A549 (cell line): ENCODE results near the gene MAPK1. TPM values are rescaled to one million over a fixed set of nuclear protein-coding genes. Genes with fewer than 3 reads are reported as not detected.
"Not testable (repeated sequence)": the region's sequence is repeated elsewhere in the genome, so short reads cannot be mapped to it uniquely, and the experiment has no call there.

ENCODE experiments used
- ATAC-seq, 2 experiments: fragments of 200-7000 bp in 1 of 2; fragments of >200 bp in 1 of 2; cut with Nextera tagmentation in 1 of 2; cut with Tn5 transposase in 1 of 2; 3 replicates each; pipeline versions ENCODE4 v1.8.0 to v1.9.1; 2018 to 2020; ENCODE audit warnings: mild to moderate bottlenecking in 1 of 2, moderate library complexity in 1 of 2
- CTCF ChIA-PET: fragments of 300-600 bp; sonication (Branson Sonifier 250); formaldehyde crosslinking; extraction: SDS; loops from one replicate; lab custom pipeline; 2021; ENCODE audit warnings: antibody characterized with exemption, inconsistent platforms; lab: Yijun Ruan, JAX
- POLR2A ChIA-PET: fragments of 350-600 bp; formaldehyde crosslinking; extraction: SDS; loops from one replicate; lab custom pipeline; 2021; ENCODE audit warnings: antibody characterized with exemption, inconsistent platforms; lab: Yijun Ruan, JAX
- DNase-seq, 2 experiments: peaks; one replicate each; pipeline versions ENCODE4 v3.0.0 to v3.0.0-alpha.2; 2011 to 2016; ENCODE audit warnings: low read depth in 1 of 2, low spot score in 1 of 2
- FAIRE-seq: peaks from 2 replicates; lab custom pipeline; 2011; peaks lifted over from hg19 to GRCh38; lab: Jason Lieb, UNC
- H3K27ac ChIP-seq, 2 experiments: fragments of >200 bp; sonication (Bioruptor Twin); formaldehyde crosslinking; 3 replicates each; pipeline ENCODE4 v1.5.1; 2016 to 2017
- H3K4me1 ChIP-seq: fragments of >200 bp; sonication (Bioruptor Twin); formaldehyde crosslinking; 3 replicates; pipeline ENCODE4 v1.6.1; 2016
- H3K4me2 ChIP-seq: fragments of >200 bp; sonication (Bioruptor Twin); formaldehyde crosslinking; 3 replicates; pipeline ENCODE4 v1.6.1; 2016
- H3K4me3 ChIP-seq: fragments of >200 bp; sonication (Bioruptor Twin); formaldehyde crosslinking; 3 replicates; pipeline ENCODE4 v1.5.1; 2016
- H3K9me3 ChIP-seq: fragments of >200 bp; sonication (Bioruptor Twin); formaldehyde crosslinking; 3 replicates; pipeline ENCODE4 v1.6.1; 2016
- CEBPB ChIP-seq, 2 experiments: fragments of >200 bp in 1 of 2; sonication (Bioruptor Twin) in 1 of 2; formaldehyde crosslinking in 1 of 2; IDR thresholded peaks; 2 replicates each; pipeline ENCODE4 v1.6.1; 2012 to 2016
- CHD4 ChIP-seq: fragments of 200-600 bp; sonication (generic); IDR thresholded peaks from 2 replicates; pipeline ENCODE4 v1.6.1; 2016; ENCODE audit warnings: antibody characterized with exemption, mild to moderate bottlenecking, borderline replicate concordance
- EP300 ChIP-seq, 2 experiments: fragments of >200 bp; sonication (Bioruptor Twin); formaldehyde crosslinking; IDR thresholded peaks; 2 replicates in 1 of 2; 3 replicates in 1 of 2; pipeline ENCODE4 v1.6.1; 2016 to 2017
- ESRRA ChIP-seq: fragments of 150-350 bp; IDR thresholded peaks from 2 replicates; pipeline ENCODE4 v1.6.1; 2014; ENCODE audit warnings: mild to moderate bottlenecking, low read length, borderline replicate concordance
- FOSB ChIP-seq: fragments of 250-450 bp; sonication (Bioruptor Pico); IDR thresholded peaks from 2 replicates; pipeline ENCODE4 v1.5.0; 2020; ENCODE audit warnings: mild to moderate bottlenecking, moderate library complexity
- FOXS1 ChIP-seq: fragments of 250-450 bp; sonication (Bioruptor Pico); IDR thresholded peaks from 2 replicates; pipeline ENCODE4 v1.5.0; 2020; ENCODE audit warnings: mild to moderate bottlenecking, moderate library complexity
- KDM5A ChIP-seq: fragments of 200-600 bp; sonication (generic); IDR thresholded peaks from 2 replicates; pipeline ENCODE4 v1.6.1; 2016; ENCODE audit warnings: antibody characterized with exemption, mild to moderate bottlenecking
- MAZ ChIP-seq: fragments of 150-350 bp; IDR thresholded peaks from 2 replicates; pipeline ENCODE4 v1.6.1; 2014; ENCODE audit warnings: antibody characterized with exemption, low read depth, low read length, borderline replicate concordance
- NPAS2 ChIP-seq: fragments of 250-450 bp; sonication (Bioruptor Pico); IDR thresholded peaks from 2 replicates; pipeline ENCODE4 v1.8.0; 2022; ENCODE audit warnings: mild to moderate bottlenecking, moderate library complexity, borderline replicate concordance
- NR3C1 ChIP-seq: fragments of >200 bp; sonication (Bioruptor Twin); formaldehyde crosslinking; IDR thresholded peaks from 3 replicates; pipeline ENCODE4 v1.6.1; 2017
- PHF8 ChIP-seq: fragments of 200-600 bp; sonication (generic); IDR thresholded peaks from 2 replicates; pipeline ENCODE4 v1.6.1; 2016; ENCODE audit warnings: low read depth, mild to moderate bottlenecking, antibody characterized with exemption, moderate library complexity, borderline replicate concordance
- POLR2A ChIP-seq: IDR thresholded peaks from 2 replicates; pipeline ENCODE4 v1.6.1; 2012; ENCODE audit warnings: mild to moderate bottlenecking, low read length
- RCOR1 ChIP-seq: fragments of 150-350 bp; IDR thresholded peaks from 2 replicates; pipeline ENCODE4 v1.6.1; 2014; ENCODE audit warnings: antibody characterized with exemption, low read length, low read depth
- RNF2 ChIP-seq: fragments of 200-600 bp; sonication (generic); IDR thresholded peaks from 2 replicates; pipeline ENCODE4 v1.6.1; 2016; ENCODE audit warnings: low read depth, mild to moderate bottlenecking, antibody characterized with exemption, moderate library complexity, borderline replicate concordance
- WGBS: methylation state at CpG from one replicate; pipeline ENCODE4 v1.1.6; 2017; ENCODE audit errors: missing lambda C conversion rate; 5-methylcytosine and 5-hydroxymethylcytosine counted together
- polyA plus RNA-seq, 4 experiments: library from polyadenylated mRNA; depleted of rRNA in 3 of 4; stranded (reverse); fragments of >200 nt; fragmentation: RNase III in 1 of 4; extraction: RNeasy Plus Mini Kit Qiagen cat#74134 plus additional on column Dnase treatment in 1 of 4; gene quantifications; 2 replicates in 3 of 4; 3 replicates in 1 of 4; pipeline ENCODE4 v1.2.3, GENCODE V29; 2011 to 2017
- TF ChIP-seq, protein P1 (sequence below): fragments of 250-450 bp; sonication (Bioruptor Pico); IDR thresholded peaks from 2 replicates; pipeline ENCODE4 v1.5.0; 2021; ENCODE audit warnings: mild to moderate bottlenecking, moderate library complexity, borderline replicate concordance
- TF ChIP-seq, protein P2 (sequence below): fragments of >200 bp; sonication (Bioruptor Twin); formaldehyde crosslinking; IDR thresholded peaks from 3 replicates; pipeline ENCODE4 v1.6.1; 2016
- TF ChIP-seq, protein P3 (sequence below): fragments of 250-450 bp; sonication (Bioruptor Pico); IDR thresholded peaks from 2 replicates; pipeline ENCODE4 v1.5.0; 2020; ENCODE audit warnings: low read depth, mild to moderate bottlenecking, moderate library complexity
- TF ChIP-seq, protein P4 (sequence below): IDR thresholded peaks from 2 replicates; pipeline ENCODE4 v1.6.1; 2012; ENCODE audit warnings: low read depth, borderline replicate concordance
- TF ChIP-seq, protein P5 (sequence below): fragments of >200 bp; sonication (Bioruptor Twin); formaldehyde crosslinking; IDR thresholded peaks from 3 replicates; pipeline ENCODE4 v1.5.1; 2016

Gene MAPK1
- polyA plus RNA-seq, 2 of the 4 experiments (the other 2 are of a cell fraction): 28.8 to 85.5 TPM

DNA sequence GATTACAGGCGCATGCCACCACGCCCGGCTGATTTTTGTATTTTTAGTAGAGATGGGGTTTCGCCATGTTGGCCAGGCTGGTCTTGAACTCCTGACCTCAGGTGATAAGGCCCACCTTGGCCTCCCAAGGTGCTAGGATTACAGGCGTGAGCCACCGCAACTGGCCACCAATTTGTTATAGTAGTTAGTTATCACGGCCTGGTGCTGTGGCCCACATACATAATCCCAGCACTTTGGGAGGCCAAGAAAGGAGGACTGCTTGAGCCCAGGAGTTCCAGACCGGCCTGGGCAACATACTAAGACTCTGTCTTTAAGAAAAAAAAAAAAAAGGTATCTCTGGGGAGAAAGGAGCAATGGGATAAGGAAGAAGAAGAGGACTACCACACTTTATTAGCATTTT is 62.1 kb downstream of the MAPK1 start:
- ATAC-seq, H3K9me3 ChIP-seq, H3K27ac ChIP-seq, POLR2A ChIA-PET, H3K4me3 ChIP-seq, CTCF ChIA-PET, DNase-seq, H3K4me2 ChIP-seq, FAIRE-seq: not testable (repeated sequence)
- peaks cover 13% of the 10 kb centered on the region; the same call in 2 of the 3 replicates for H3K4me1 ChIP-seq
- 94% methylated on average over 4 of the region's 8 CpGs for WGBS

DNA sequence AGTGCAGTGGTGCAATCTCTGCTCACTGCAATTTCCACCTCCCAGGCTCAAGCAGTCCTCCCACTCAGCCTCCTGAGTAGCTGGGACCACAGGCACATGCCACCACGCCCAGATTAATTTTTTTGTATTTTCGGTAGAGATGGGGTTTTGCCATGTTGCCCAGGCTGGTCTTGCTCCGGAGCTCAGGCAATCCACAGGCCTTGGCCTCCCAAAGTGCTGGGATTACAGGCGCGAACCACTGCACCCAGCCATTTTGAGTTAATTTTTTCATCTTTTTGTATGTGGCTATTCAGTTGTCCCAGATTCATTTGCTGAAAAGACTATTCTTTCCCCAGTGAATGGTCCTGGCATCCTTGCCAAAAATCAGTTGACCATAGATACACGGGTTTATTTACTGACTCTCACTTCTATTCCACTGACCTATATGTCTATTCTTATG is 63.6 kb downstream of the MAPK1 start:
- no peak for TF ChIP-seq CHD4
- TF ChIP-seq FOSB (CRISPR knock-in tag): no peak
- no peak for TF ChIP-seq MAZ
- no peak for TF ChIP-seq RCOR1
- FAIRE-seq (no peak), ATAC-seq (no peak), DNase-seq (no peak)
- POLR2A ChIA-PET: no interaction called here
- H3K4me1 ChIP-seq: peaks cover 13% of the 10 kb centered on the region; the same call in 2 of the 3 replicates
- CTCF ChIA-PET: no interaction called here
- H3K4me2 ChIP-seq: no peak overlapping the region
- 94% methylated on average over 6 of the region's 6 CpGs for WGBS
- no peaks in the 10 kb centered on the region for H3K9me3 ChIP-seq
- H3K4me3 ChIP-seq: no peak overlapping the region
- H3K27ac ChIP-seq: no peak overlapping the region

DNA sequence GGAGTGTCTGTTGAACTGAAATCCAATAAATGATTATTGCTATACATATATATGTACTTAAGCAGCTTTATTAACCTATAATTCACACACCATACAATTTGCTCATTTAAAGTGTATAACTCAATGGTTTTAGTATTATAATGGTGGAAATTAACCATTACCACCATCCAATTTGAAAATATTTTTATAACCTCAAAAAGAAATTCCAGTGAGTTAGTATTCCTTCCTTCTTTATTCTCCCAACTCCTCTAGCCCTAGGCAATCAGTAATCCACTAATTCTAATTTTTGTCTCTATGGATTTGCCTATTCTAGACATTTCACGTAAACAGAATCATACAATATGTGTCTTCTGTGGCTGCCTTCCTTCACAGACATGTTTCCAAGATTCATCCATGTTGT is 64.8 kb downstream of the MAPK1 start:
- H3K9me3 ChIP-seq: no peaks in the 10 kb centered on the region
- H3K4me1 ChIP-seq: peaks cover 4% of the 10 kb centered on the region; the same call in 2 of the 3 replicates
- WGBS: 83% methylated on average over 1 of the region's 1 CpG
- ATAC-seq: no peak
- no peak overlapping the region for H3K27ac ChIP-seq
- H3K4me3 ChIP-seq: no peak overlapping the region
- ChIA-PET CTCF (interaction anchor here (1.3 kb wide), 1 partner anchor 135 kb away, joined by 4 read pairs; no protein-coding TSS in a partner anchor), POLR2A (no interaction called here)
- no peak overlapping the region for H3K4me2 ChIP-seq
- DNase-seq: no peak
- TF ChIP-seq, protein P1, sequence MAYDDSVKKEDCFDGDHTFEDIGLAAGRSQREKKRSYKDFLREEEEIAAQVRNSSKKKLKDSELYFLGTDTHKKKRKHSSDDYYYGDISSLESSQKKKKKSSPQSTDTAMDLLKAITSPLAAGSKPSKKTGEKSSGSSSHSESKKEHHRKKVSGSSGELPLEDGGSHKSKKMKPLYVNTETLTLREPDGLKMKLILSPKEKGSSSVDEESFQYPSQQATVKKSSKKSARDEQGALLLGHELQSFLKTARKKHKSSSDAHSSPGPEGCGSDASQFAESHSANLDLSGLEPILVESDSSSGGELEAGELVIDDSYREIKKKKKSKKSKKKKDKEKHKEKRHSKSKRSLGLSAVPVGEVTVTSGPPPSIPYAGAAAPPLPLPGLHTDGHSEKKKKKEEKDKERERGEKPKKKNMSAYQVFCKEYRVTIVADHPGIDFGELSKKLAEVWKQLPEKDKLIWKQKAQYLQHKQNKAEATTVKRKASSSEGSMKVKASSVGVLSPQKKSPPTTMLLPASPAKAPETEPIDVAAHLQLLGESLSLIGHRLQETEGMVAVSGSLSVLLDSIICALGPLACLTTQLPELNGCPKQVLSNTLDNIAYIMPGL (CRISPR knock-in tag): no peak
- no peak for TF ChIP-seq POLR2A
- no peak for TF ChIP-seq NR3C1
- TF ChIP-seq, protein P2, sequence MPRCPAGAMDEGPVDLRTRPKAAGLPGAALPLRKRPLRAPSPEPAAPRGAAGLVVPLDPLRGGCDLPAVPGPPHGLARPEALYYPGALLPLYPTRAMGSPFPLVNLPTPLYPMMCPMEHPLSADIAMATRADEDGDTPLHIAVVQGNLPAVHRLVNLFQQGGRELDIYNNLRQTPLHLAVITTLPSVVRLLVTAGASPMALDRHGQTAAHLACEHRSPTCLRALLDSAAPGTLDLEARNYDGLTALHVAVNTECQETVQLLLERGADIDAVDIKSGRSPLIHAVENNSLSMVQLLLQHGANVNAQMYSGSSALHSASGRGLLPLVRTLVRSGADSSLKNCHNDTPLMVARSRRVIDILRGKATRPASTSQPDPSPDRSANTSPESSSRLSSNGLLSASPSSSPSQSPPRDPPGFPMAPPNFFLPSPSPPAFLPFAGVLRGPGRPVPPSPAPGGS: no peak
- TF ChIP-seq ESRRA: no peak
- no peak for TF ChIP-seq EP300 (IDR thresholded peaks at IDR 0.05)
- TF ChIP-seq MAZ: no peak
- TF ChIP-seq CHD4: no peak
- TF ChIP-seq, protein P3, sequence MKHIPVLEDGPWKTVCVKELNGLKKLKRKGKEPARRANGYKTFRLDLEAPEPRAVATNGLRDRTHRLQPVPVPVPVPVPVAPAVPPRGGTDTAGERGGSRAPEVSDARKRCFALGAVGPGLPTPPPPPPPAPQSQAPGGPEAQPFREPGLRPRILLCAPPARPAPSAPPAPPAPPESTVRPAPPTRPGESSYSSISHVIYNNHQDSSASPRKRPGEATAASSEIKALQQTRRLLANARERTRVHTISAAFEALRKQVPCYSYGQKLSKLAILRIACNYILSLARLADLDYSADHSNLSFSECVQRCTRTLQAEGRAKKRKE: no peak
- TF ChIP-seq CEBPB (IDR thresholded peaks at IDR 0.05): no peak
- TF ChIP-seq RNF2: no peak
- TF ChIP-seq NPAS2 (CRISPR knock-in tag): no peak
- TF ChIP-seq PHF8: no peak
- FAIRE-seq: no peak

DNA sequence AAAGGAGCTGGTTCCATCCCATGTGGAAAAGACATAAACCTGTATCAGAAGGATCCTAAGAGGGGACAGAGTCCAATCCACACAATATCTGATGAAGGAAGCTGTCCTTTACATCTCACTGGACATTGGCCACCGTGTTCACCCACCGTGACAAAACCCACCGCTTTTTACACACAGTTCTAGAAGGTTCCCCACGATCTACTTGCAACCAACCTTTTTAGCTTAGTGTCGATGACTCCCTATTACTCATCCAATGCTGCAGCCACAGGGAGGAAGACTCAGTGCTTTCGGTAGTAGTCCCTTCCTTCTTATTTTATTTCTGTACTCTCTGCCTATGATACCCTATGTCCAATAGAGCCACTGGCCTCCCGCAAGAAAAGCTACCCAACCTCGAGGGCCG is 65.4 kb downstream of the MAPK1 start:
- DNase-seq (no peak), FAIRE-seq (no peak), ATAC-seq (no peak)
- H3K4me3 ChIP-seq: no peak overlapping the region
- 91% methylated on average over 9 of the region's 9 CpGs for WGBS
- no peak overlapping the region for H3K4me2 ChIP-seq
- no peaks in the 10 kb centered on the region for H3K4me1 ChIP-seq
- H3K27ac ChIP-seq: no peak overlapping the region
- TF ChIP-seq, protein P4, sequence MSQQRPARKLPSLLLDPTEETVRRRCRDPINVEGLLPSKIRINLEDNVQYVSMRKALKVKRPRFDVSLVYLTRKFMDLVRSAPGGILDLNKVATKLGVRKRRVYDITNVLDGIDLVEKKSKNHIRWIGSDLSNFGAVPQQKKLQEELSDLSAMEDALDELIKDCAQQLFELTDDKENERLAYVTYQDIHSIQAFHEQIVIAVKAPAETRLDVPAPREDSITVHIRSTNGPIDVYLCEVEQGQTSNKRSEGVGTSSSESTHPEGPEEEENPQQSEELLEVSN: no peak
- no peak for TF ChIP-seq FOXS1 (CRISPR knock-in tag)
- no peak for TF ChIP-seq KDM5A
- TF ChIP-seq CEBPB (IDR thresholded peaks at IDR 0.05): no peak
- TF ChIP-seq, protein P5, sequence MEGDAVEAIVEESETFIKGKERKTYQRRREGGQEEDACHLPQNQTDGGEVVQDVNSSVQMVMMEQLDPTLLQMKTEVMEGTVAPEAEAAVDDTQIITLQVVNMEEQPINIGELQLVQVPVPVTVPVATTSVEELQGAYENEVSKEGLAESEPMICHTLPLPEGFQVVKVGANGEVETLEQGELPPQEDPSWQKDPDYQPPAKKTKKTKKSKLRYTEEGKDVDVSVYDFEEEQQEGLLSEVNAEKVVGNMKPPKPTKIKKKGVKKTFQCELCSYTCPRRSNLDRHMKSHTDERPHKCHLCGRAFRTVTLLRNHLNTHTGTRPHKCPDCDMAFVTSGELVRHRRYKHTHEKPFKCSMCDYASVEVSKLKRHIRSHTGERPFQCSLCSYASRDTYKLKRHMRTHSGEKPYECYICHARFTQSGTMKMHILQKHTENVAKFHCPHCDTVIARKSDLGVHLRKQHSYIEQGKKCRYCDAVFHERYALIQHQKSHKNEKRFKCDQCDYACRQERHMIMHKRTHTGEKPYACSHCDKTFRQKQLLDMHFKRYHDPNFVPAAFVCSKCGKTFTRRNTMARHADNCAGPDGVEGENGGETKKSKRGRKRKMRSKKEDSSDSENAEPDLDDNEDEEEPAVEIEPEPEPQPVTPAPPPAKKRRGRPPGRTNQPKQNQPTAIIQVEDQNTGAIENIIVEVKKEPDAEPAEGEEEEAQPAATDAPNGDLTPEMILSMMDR: no peak
- ChIA-PET POLR2A (no interaction called here), CTCF (interaction anchor here (1.3 kb wide), 1 partner anchor 136 kb away, joined by 4 read pairs; no protein-coding TSS in a partner anchor)
- H3K9me3 ChIP-seq: no peaks in the 10 kb centered on the region

DNA sequence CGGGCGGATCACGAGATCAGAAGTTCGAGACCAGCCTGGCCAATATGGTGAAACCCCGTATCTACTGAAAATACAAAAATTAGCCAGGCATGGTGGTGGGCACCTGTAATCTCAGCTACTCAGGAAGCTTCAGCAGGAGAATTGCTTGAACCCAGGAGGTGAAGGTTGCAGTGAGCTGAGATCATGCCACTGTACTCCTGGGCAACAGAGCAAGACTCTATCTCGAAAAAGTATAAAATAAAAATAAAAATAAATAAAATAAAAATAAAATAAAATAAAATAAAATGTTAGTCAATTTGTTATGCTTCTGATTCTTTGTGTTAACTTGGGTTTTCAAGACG is 66.2 kb downstream of the MAPK1 start:
- FAIRE-seq, ATAC-seq: not testable (repeated sequence)
- 96% methylated on average over 7 of the region's 7 CpGs for WGBS

More for the DNA sequence above, 66.2 kb downstream of the MAPK1 start:
- H3K4me2 ChIP-seq, CTCF ChIA-PET, DNase-seq, H3K9me3 ChIP-seq, H3K4me1 ChIP-seq, H3K4me3 ChIP-seq, POLR2A ChIA-PET, H3K27ac ChIP-seq: not testable (repeated sequence)
